H1 (cell line): Measurements from ENCODE around the gene ATP6AP1. TPM values are rescaled to one million over a fixed set of nuclear protein-coding genes. Genes with fewer than 3 reads are reported as not detected.

Experiments used
- EZH2 ChIP-seq: fragments of 200-600 bp; sonication (generic); IDR thresholded peaks from 2 replicates; pipeline ENCODE4 v1.7.1; 2012; ENCODE audit warnings: low read depth, mild to moderate bottlenecking, moderate library complexity, low read length, inconsistent platforms; ENCODE audit not compliant: severe bottlenecking
- FOSL1 ChIP-seq: IDR thresholded peaks from 2 replicates; pipeline ENCODE4 v1.6.1; 2011; ENCODE audit warnings: mild to moderate bottlenecking, low read depth, low read length, moderate library complexity; ENCODE audit not compliant: insufficient read depth
- GTF2F1 ChIP-seq: IDR thresholded peaks from 2 replicates; pipeline ENCODE4 v1.6.1; 2012; ENCODE audit warnings: low read depth, low read length, improper control_type of control experiment, borderline replicate concordance
- HDAC2 ChIP-seq, 2 experiments: fragments of 300-600 bp in 1 of 2; sonication (generic) in 1 of 2; IDR thresholded peaks; 2 replicates each; pipeline ENCODE4 v1.6.1; 2011 to 2012; ENCODE audit warnings: low read depth in 2 of 2, low read length in 2 of 2, mild to moderate bottlenecking in 2 of 2, moderate library complexity in 2 of 2, borderline replicate concordance in 1 of 2, inconsistent platforms in 1 of 2
- NRF1 ChIP-seq: IDR thresholded peaks from 2 replicates; pipeline ENCODE4 v1.6.1; 2011; ENCODE audit warnings: mild to moderate bottlenecking, low read depth, low read length, improper control_type of control experiment
- RAD21 ChIP-seq, 2 experiments: IDR thresholded peaks in 1 of 2; conservative IDR thresholded peaks in 1 of 2; 2 replicates each; pipeline ENCODE4 v1.6.1; 2011; ENCODE audit warnings: low read depth in 2 of 2, low read length in 2 of 2, improper control_type of control experiment in 1 of 2, inconsistent platforms in 1 of 2, mild to moderate bottlenecking in 1 of 2, moderate library complexity in 1 of 2
- SP2 ChIP-seq: IDR thresholded peaks from 2 replicates; pipeline ENCODE4 v1.6.1; 2012; ENCODE audit warnings: mild to moderate bottlenecking, low read length, inconsistent platforms
- polyA plus RNA-seq, 7 experiments: library from polyadenylated mRNA; depleted of rRNA in 3 of 7; stranded (reverse) in 5 of 7; unstranded in 2 of 7; fragments of >200 nt in 5 of 7; fragments of 200-250 nt in 2 of 7; gene quantifications; 1 replicate in 5 of 7; 2 replicates in 1 of 7; 4 replicates in 1 of 7; pipeline versions ENCODE4 v1.2.1 to v1.2.3, GENCODE V29; 2011 to 2013; ENCODE audit warnings: missing spikeins in 2 of 7, mixed read lengths in 2 of 7
- total RNA-seq: library from RNA; stranded (reverse); fragmentation: NEBNext Ultra II Directional; extraction: Animal tissue kit (Norgen Biotek cat#: 25700); gene quantifications from 2 replicates; pipeline ENCODE4 v1.2.1, GENCODE V29; 2021

ATP6AP1 gene
- total and polyA plus RNA-seq, 2 of the 8 experiments (the other 6 are each of a cell fraction or from before 2014, with no cell fraction given) = 44.6 to 80.8 TPM

GRCh38 chrX:154452823-154453222, 24.3 kb downstream of the ATP6AP1 start (continued):
- TF ChIP-seq RAD21 (IDR thresholded peaks at IDR 0.05 in 1 of 2, conservative IDR thresholded peaks at IDR 0.05 in 1 of 2; ENCODE audit: low read depth in 2 of 2, low read length in 2 of 2) = no peak
- TF ChIP-seq HDAC2 (IDR thresholded peaks at IDR 0.05; ENCODE audit: borderline replicate concordance in 1 of 2, low read depth in 2 of 2, low read length in 2 of 2) = no peak
- TF ChIP-seq GTF2F1 = no peak
- TF ChIP-seq SP2 = no peak
- no peak for TF ChIP-seq EZH2
- TF ChIP-seq FOSL1 = no peak
- no peak for TF ChIP-seq NRF1
